Mesenchymal stem cell (in vitro differentiated cells and primary cell): ENCODE measurements around the gene KLHL30.

Source experiments
- DNase-seq: peaks from one replicate; pipeline ENCODE4 v3.0.0-alpha.2; 2013
- H2AFZ ChIP-seq: one replicate; pipeline ENCODE4 v1.6.1; 2013; ENCODE audit warnings: low read depth, mild to moderate bottlenecking, control low read depth, inconsistent platforms, low read length, moderate library complexity
- H2AK5ac ChIP-seq: 2 replicates; pipeline ENCODE4 v1.6.1; 2013; ENCODE audit warnings: low read length, moderate library complexity, mild to moderate bottlenecking, inconsistent platforms; ENCODE audit not compliant: severe bottlenecking
- H2BK120ac ChIP-seq: one replicate; pipeline ENCODE4 v1.6.1; 2013; ENCODE audit warnings: low read depth, mild to moderate bottlenecking, inconsistent platforms, low read length, moderate library complexity
- H2BK12ac ChIP-seq, 2 experiments: one replicate each; pipeline ENCODE4 v1.6.1; 2013; ENCODE audit warnings: inconsistent platforms in 2 of 2, low read length in 2 of 2, mild to moderate bottlenecking in 2 of 2, moderate library complexity in 2 of 2, control low read depth in 1 of 2
- H2BK15ac ChIP-seq: one replicate; pipeline ENCODE4 v1.6.1; 2013; ENCODE audit warnings: mild to moderate bottlenecking, low read depth, inconsistent platforms; ENCODE audit not compliant: poor library complexity, severe bottlenecking
- H2BK5ac ChIP-seq: 2 replicates; pipeline ENCODE4 v1.6.1; 2013; ENCODE audit warnings: low read depth, mild to moderate bottlenecking, low read length, control low read depth, inconsistent platforms; ENCODE audit not compliant: poor library complexity, severe bottlenecking
- H3K14ac ChIP-seq, 2 experiments: one replicate each; pipeline ENCODE4 v1.6.1; 2013; ENCODE audit warnings: inconsistent platforms in 2 of 2, low read length in 2 of 2, control low read depth in 1 of 2, mild to moderate bottlenecking in 1 of 2, moderate library complexity in 1 of 2
- H3K18ac ChIP-seq, 2 experiments: one replicate each; pipeline ENCODE4 v1.6.1; 2013; ENCODE audit warnings: inconsistent platforms in 2 of 2, low read length in 2 of 2, control low read depth in 1 of 2, low read depth in 1 of 2, mild to moderate bottlenecking in 1 of 2
- H3K23ac ChIP-seq, 2 experiments: one replicate each; pipeline ENCODE4 v1.6.1; 2013; ENCODE audit warnings: inconsistent platforms in 2 of 2, low read length in 2 of 2, mild to moderate bottlenecking in 2 of 2, moderate library complexity in 2 of 2, control low read depth in 1 of 2
- H3K27ac ChIP-seq: 2 replicates; pipeline ENCODE4 v1.5.1; 2013; ENCODE audit warnings: mild to moderate bottlenecking, moderate library complexity, low read length, control low read depth, inconsistent platforms; ENCODE audit not compliant: poor library complexity, severe bottlenecking
- H3K27me3 ChIP-seq, 2 experiments: 2 replicates each; pipeline versions ENCODE4 v1.6.1 to v1.7.0; 2013; ENCODE audit warnings: low read length in 2 of 2, mild to moderate bottlenecking in 2 of 2, moderate library complexity in 2 of 2, control low read depth in 1 of 2, inconsistent platforms in 1 of 2; ENCODE audit not compliant: control insufficient read depth in 1 of 2, insufficient read depth in 1 of 2
- H3K36me3 ChIP-seq, 2 experiments: 2 replicates each; pipeline versions ENCODE4 v1.6.1 to v1.7.0; 2013; ENCODE audit warnings: low read length in 2 of 2, control low read depth in 1 of 2, inconsistent platforms in 1 of 2, low read depth in 1 of 2, mild to moderate bottlenecking in 1 of 2; ENCODE audit not compliant: insufficient read depth in 2 of 2, control insufficient read depth in 1 of 2
- H3K4ac ChIP-seq, 2 experiments: one replicate each; pipeline ENCODE4 v1.6.1; 2013; ENCODE audit warnings: inconsistent platforms in 2 of 2, low read length in 2 of 2, mild to moderate bottlenecking in 2 of 2, moderate library complexity in 2 of 2, control low read depth in 1 of 2, low read depth in 1 of 2
- H3K4me1 ChIP-seq: 2 replicates; pipeline ENCODE4 v1.6.1; 2013; ENCODE audit warnings: low read depth, low read length, control low read depth; ENCODE audit not compliant: control insufficient read depth, insufficient read depth
- H3K4me2 ChIP-seq: 2 replicates; pipeline ENCODE4 v1.6.1; 2013; ENCODE audit warnings: low read length, mild to moderate bottlenecking, inconsistent platforms; ENCODE audit not compliant: poor library complexity, severe bottlenecking
- H3K4me3 ChIP-seq, 2 experiments: 2 replicates each; pipeline versions ENCODE4 v1.5.1 to v1.7.0; 2013; ENCODE audit warnings: low read length in 2 of 2, mild to moderate bottlenecking in 2 of 2, control low read depth in 1 of 2, low read depth in 1 of 2; ENCODE audit not compliant: insufficient read depth in 1 of 2
- H3K79me1 ChIP-seq: replicated peaks from 2 replicates; pipeline ENCODE4 v1.6.1; 2013; ENCODE audit warnings: mild to moderate bottlenecking, control low read depth, low read length, inconsistent platforms; ENCODE audit not compliant: poor library complexity, severe bottlenecking
- H3K9ac ChIP-seq: 2 replicates; pipeline ENCODE4 v1.7.0; 2013; ENCODE audit warnings: mild to moderate bottlenecking, low read length, moderate library complexity
- H3K9me3 ChIP-seq: 2 replicates; pipeline ENCODE4 v1.7.0; 2013; ENCODE audit warnings: mild to moderate bottlenecking, low read length; ENCODE audit not compliant: control insufficient read depth
- H4K8ac ChIP-seq: one replicate; pipeline ENCODE4 v1.6.1; 2013; ENCODE audit warnings: inconsistent platforms, mild to moderate bottlenecking, low read length, moderate library complexity
- H4K91ac ChIP-seq: one replicate; pipeline ENCODE4 v1.6.1; 2013; ENCODE audit warnings: mild to moderate bottlenecking, low read length, inconsistent platforms
- WGBS: methylation state at CpG from one replicate; pipeline ENCODE4 v1.1.7; 2013; ENCODE audit warnings: mixed read lengths; 5-methylcytosine and 5-hydroxymethylcytosine counted together

Gene KLHL30

DNA sequence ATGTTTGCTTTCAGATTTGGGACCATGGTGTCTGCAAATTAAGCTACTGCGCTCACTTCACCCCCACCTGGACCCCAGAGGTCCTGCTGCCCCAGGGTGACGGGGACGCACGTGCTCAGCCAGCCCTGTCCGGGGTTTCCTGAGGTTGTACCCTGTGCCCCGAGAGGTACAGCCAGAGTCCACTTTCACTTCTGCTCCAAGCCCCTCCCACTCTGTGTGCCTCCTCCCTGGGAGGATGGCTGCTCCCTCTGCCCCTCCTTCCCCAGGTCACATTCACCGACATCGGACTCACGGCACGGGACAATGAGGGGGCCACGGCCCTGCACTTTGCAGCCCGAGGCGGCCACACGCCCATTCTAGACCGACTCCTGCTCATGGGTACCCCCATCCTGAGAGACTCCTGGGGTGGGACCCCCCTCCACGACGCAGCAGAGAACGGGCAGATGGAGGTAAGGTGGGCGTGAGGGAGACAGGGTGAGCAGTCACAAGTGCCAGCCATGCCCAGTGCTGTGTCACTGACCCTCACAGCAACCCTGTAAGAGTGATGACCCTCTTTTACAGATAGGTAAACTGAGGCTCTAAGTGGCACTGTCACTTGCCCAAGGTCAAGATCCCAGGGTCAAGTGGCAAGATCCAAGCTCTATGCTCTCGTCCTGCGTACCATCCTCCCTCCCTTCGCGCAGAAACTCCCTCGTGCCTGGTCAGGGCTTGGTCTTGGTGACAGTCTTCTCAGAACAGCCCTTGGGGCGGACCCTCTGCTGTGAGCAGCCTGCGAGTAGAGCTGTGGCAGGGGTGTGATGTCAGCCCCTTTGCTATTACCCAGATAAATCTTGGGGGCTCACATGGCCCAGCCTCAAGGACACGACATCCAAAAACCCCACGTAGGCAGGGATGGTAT is 30.7 kb upstream of the KLHL30 start:
- Histone ChIP-seq H3K4me1 (peaks cover 18% of the 10 kb centered on the region), H3K9me3 (peaks cover 17% of the 10 kb centered on the region), H4K8ac (no peak overlapping the region), H3K27ac (no peak overlapping the region), H2BK5ac (no peak overlapping the region), H2BK12ac (no peak overlapping the region), H3K4ac (no peak overlapping the region), H2BK15ac (no peak overlapping the region), H3K14ac (no peak overlapping the region), H2AK5ac (no peak overlapping the region), H3K36me3 (no peaks in the 10 kb centered on the region), H3K18ac (no peak overlapping the region), H3K4me3 (no peak overlapping the region), H3K9ac (no peak overlapping the region), H2BK120ac (no peak overlapping the region), H3K23ac (no peak overlapping the region), H3K4me2 (no peak overlapping the region), H2AFZ (no peak overlapping the region), H4K91ac (no peak overlapping the region), H3K79me1 (no peaks in the 10 kb centered on the region), H3K27me3 (peaks cover 22 to 32% of the 10 kb centered on the region in 2 experiments)
- DNase-seq = no peak
- WGBS = 92% methylated on average over 28 of the region's 28 CpGs

GRCh38 chr2:238108423-238109183 is 29.9 kb upstream of the KLHL30 start:
- Histone ChIP-seq H2BK12ac (no peak overlapping the region), H4K91ac (no peak overlapping the region), H2BK5ac (no peak overlapping the region), H3K4me2 (no peak overlapping the region), H3K4me3 (no peak overlapping the region), H2AK5ac (no peak overlapping the region), H3K4ac (no peak overlapping the region), H3K4me1 (peaks cover 18% of the 10 kb centered on the region), H3K23ac (no peak overlapping the region), H3K79me1 (no peaks in the 10 kb centered on the region), H2BK15ac (no peak overlapping the region), H3K14ac (no peak overlapping the region), H4K8ac (no peak overlapping the region), H3K36me3 (no peaks in the 10 kb centered on the region), H2AFZ (no peak overlapping the region), H3K27me3 (peaks cover 22 to 31% of the 10 kb centered on the region in 2 experiments), H3K9me3 (peaks cover 25% of the 10 kb centered on the region), H2BK120ac (no peak overlapping the region), H3K27ac (no peak overlapping the region), H3K9ac (no peak overlapping the region), H3K18ac (no peak overlapping the region)
- WGBS = 76% methylated on average over 15 of the region's 19 CpGs
- DNase-seq = no peak

DNA sequence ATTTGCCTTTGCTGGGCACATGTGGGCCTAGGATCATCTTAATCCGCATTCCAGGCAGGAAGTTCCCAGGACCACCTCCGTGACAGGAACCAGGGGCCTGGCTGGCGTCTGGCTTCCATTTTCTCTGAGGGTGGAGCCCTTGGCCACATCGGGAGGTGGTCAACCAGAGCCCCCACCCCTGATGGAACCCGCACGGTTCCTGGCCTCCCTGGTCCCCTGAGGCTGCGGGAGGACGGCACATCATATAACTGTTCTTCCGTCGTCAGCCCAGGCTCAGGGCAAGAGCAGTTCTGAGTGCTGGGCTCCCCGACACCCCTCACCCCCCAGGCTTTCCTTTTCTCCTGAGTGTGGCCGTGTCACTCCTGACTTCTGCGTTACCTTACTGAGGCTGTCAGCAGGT is 24.9 kb upstream of the KLHL30 start:
- peaks cover 37% of the 10 kb centered on the region for H3K9me3 ChIP-seq
- H3K9ac ChIP-seq = no peak overlapping the region
- H3K4me3 ChIP-seq = no peak overlapping the region
- H3K4me1 ChIP-seq = peaks cover 7% of the 10 kb centered on the region
- H2BK120ac ChIP-seq = no peak overlapping the region
- H3K23ac ChIP-seq = no peak overlapping the region
- H2BK12ac ChIP-seq = no peak overlapping the region
- WGBS = 83% methylated on average over 13 of the region's 13 CpGs
- H2BK15ac ChIP-seq = no peak overlapping the region
- H4K91ac ChIP-seq = no peak overlapping the region
- H3K4me2 ChIP-seq = no peak overlapping the region
- H3K27ac ChIP-seq = no peak overlapping the region
- H2BK5ac ChIP-seq = no peak overlapping the region
- no peak overlapping the region for H2AK5ac ChIP-seq
- no peaks in the 10 kb centered on the region for H3K79me1 ChIP-seq
- H4K8ac ChIP-seq = no peak overlapping the region
- peaks cover 22 to 25% of the 10 kb centered on the region in 2 experiments for H3K27me3 ChIP-seq
- H3K18ac ChIP-seq = no peak overlapping the region
- no peak overlapping the region for H2AFZ ChIP-seq
- H3K4ac ChIP-seq = no peak overlapping the region
- peaks cover 0 to 5% of the 10 kb centered on the region in 2 experiments for H3K36me3 ChIP-seq
- no peak overlapping the region for H3K14ac ChIP-seq
- no peak for DNase-seq

GRCh38 chr2:238114331-238114841 is 24.1 kb upstream of the KLHL30 start:
- WGBS = 93% methylated on average over 16 of the region's 16 CpGs
- no peak overlapping the region for H3K23ac ChIP-seq
- H4K8ac ChIP-seq = no peak overlapping the region
- no peak for DNase-seq
- H3K18ac ChIP-seq = no peak overlapping the region
- no peak overlapping the region for H2BK5ac ChIP-seq
- no peak overlapping the region for H3K4me3 ChIP-seq
- H3K4me1 ChIP-seq = peaks cover 3% of the 10 kb centered on the region
- H3K9me3 ChIP-seq = peaks cover 38% of the 10 kb centered on the region
- H4K91ac ChIP-seq = no peak overlapping the region
- no peak overlapping the region for H3K9ac ChIP-seq
- no peak overlapping the region for H3K4ac ChIP-seq
- no peaks in the 10 kb centered on the region for H3K79me1 ChIP-seq
- no peak overlapping the region for H3K14ac ChIP-seq
- H3K27ac ChIP-seq = no peak overlapping the region
- H2AFZ ChIP-seq = no peak overlapping the region
- H2AK5ac ChIP-seq = no peak overlapping the region
- no peak overlapping the region for H3K4me2 ChIP-seq
- no peak overlapping the region for H2BK12ac ChIP-seq
- H3K36me3 ChIP-seq = peaks cover 0 to 5% of the 10 kb centered on the region in 2 experiments
- H2BK15ac ChIP-seq = no peak overlapping the region
- H2BK120ac ChIP-seq = no peak overlapping the region
- H3K27me3 ChIP-seq = peaks cover 25 to 29% of the 10 kb centered on the region in 2 experiments
